ENCODE measurements around the gene AP1S1. TPM values are rescaled to one million over a fixed set of nuclear protein-coding genes. Genes with fewer than 3 reads are reported as not detected.

AP1S1 gene
- total and polyA plus RNA-seq, 2 of the 13 experiments (the other 11 are each of a cell fraction or from before 2014, with no cell fraction given): 57.5 to 68.1 TPM

- no peak for TF ChIP-seq ZNF407 (CRISPR knock-in tag; IDR thresholded peaks at IDR 0.05; ENCODE audit: not compliant biosample characterization)
- no peak for TF ChIP-seq CEBPB (IDR thresholded peaks at IDR 0.05; ENCODE audit: borderline replicate concordance, low read depth, low read length)
- TF ChIP-seq ZNF318 (CRISPR knock-in tag; IDR thresholded peaks at IDR 0.05): no peak; the same call in 1 of the 2 replicates
- TF ChIP-seq PAXIP1 (CRISPR knock-in tag; conservative IDR thresholded peaks at IDR 0.05): no peak
- no peak for TF ChIP-seq MTERF4 (CRISPR knock-in tag; IDR thresholded peaks at IDR 0.05)
Observed at GRCh38 chr7:101128040-101128834, 26.0 kb upstream of the AP1S1 start (continued).

Measured in HepG2 (cell line).